Fibroblast of lung (primary cell): ENCODE measurements around the gene KIAA1614.

ENCODE experiments used
- EZH2 ChIP-seq: IDR thresholded peaks from 2 replicates; pipeline ENCODE4 v1.5.1; 2012; ENCODE audit warnings: low read length, control low read depth, mild to moderate bottlenecking; ENCODE audit errors: missing control alignments
- TF ChIP-seq, protein P1 (sequence below), 2 donors: IDR thresholded peaks in 1 of 2; conservative IDR thresholded peaks in 1 of 2; 1 replicate in 1 of 2; 2 replicates in 1 of 2; pipeline ENCODE4 v1.5.1; 2011 to 2012; ENCODE audit warnings: low read length in 2 of 2, control low read depth in 1 of 2, inconsistent platforms in 1 of 2, low read depth in 1 of 2, mild to moderate bottlenecking in 1 of 2

DNA sequence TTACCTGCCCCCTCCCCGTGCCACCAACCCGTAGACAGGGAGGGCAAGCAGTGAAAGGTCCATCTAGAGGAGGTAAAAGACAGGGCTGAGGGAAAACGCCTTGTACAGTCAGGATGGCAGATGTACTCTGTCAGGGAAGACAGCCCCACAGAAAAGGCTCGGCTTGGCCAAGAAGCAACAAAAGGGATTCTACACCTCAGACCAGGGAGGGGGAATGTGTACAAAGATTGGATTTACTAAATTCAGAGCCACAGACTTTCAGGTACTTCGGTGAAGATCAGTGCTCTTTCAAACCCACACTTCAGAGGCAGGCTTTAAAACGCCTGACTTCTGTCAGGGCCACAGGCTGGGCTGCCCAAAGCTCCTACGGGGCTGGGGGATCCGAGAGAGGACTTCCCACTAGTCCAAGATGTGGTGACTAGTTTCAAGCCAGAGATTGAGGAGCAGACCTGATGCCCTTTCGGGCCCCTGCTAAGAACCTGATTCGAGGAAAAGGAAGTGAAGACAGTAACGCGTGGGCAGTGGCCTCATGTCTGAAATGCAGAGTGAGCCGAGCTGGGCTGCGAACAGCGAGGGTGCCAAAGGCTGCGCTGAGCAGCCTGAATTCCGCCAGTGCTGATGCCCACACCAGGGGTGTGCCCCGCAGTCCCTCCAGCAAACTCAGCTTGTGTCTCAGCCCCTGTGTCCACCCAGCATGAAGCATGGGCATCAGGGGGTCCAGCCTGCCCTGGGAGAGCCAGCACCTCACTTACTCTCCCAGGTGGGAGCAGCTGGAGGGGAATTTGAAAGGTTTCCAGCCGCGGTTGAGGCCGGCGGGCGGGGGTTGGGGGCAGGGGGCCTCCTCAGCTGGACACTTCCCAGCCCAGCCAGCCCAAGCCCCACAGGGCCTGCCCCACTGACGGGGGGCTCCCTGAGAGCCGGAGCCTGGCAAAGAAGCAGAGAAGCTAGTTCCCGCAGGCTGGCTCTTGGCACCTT, 36.2 kb downstream of the KIAA1614 start:
- TF ChIP-seq, protein P1, sequence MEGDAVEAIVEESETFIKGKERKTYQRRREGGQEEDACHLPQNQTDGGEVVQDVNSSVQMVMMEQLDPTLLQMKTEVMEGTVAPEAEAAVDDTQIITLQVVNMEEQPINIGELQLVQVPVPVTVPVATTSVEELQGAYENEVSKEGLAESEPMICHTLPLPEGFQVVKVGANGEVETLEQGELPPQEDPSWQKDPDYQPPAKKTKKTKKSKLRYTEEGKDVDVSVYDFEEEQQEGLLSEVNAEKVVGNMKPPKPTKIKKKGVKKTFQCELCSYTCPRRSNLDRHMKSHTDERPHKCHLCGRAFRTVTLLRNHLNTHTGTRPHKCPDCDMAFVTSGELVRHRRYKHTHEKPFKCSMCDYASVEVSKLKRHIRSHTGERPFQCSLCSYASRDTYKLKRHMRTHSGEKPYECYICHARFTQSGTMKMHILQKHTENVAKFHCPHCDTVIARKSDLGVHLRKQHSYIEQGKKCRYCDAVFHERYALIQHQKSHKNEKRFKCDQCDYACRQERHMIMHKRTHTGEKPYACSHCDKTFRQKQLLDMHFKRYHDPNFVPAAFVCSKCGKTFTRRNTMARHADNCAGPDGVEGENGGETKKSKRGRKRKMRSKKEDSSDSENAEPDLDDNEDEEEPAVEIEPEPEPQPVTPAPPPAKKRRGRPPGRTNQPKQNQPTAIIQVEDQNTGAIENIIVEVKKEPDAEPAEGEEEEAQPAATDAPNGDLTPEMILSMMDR (conservative IDR thresholded peaks at IDR 0.05 in 1 of 2, IDR thresholded peaks at IDR 0.05 in 1 of 2; ENCODE audit: low read depth in 1 of 2, low read length in 2 of 2), result no peak
- no peak for TF ChIP-seq EZH2
